ENCODE results near the gene C1QL2.

The C1QL2 gene

DNA sequence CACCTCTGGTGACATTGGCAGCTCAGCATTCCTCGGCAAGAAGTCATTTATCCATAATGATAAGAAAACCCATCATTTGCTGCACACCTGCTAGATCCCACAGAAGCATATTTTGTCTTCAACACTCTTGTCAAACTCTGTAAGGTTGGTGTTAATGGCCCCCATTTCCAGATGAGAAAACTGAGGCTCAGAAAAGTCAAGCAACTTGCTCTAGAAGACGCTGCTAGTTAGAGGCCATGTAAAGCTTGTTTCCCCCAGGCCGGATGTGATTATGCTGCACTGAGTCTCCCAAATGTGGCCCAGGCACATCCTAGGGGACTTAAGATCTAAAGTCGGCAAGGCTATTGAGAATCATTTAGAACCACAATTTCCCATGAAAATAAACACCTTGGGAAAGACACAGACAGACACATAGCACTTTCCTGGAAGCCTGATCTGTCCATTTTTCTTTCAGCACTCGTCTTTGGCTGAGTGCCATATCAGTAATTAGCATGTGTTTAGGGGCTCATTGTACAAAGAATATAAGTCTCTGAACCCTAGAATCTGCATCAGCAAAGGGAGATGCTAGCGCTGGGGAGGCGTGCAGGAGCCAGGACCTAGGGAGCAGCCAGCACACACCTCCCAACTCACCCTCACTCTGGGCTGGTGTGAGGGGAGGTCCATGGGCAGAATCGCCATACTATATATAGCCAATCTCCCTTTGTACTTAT lies 39.3 kb downstream of the C1QL2 start:
- H3K27ac Mint-ChIP-seq: no peak overlapping the region
- H3K9me3 Mint-ChIP-seq: no peaks in the 10 kb centered on the region
- TF ChIP-seq CTCF (IDR thresholded peaks at IDR 0.05): no peak
- no peak overlapping the region for H3K4me3 Mint-ChIP-seq
- no peak for DNase-seq
- H3K36me3 Mint-ChIP-seq (ENCODE audit: low read depth): no peaks in the 10 kb centered on the region
- H3K4me1 Mint-ChIP-seq: no peaks in the 10 kb centered on the region
- H3K27me3 Mint-ChIP-seq (ENCODE audit: low read depth, poor library complexity): peaks cover 65% of the 10 kb centered on the region

- TF ChIP-seq CTCF (IDR thresholded peaks at IDR 0.05): no peak
- H3K27ac Mint-ChIP-seq: peak overlapping the region; percentile 18
- no peaks in the 10 kb centered on the region for H3K9me3 Mint-ChIP-seq
- no peak overlapping the region for H3K4me3 Mint-ChIP-seq
- peaks cover 60% of the 10 kb centered on the region for H3K27me3 Mint-ChIP-seq (ENCODE audit: low read depth, poor library complexity)
- DNase-seq: no peak
- H3K4me1 Mint-ChIP-seq: no peaks in the 10 kb centered on the region
- no peaks in the 10 kb centered on the region for H3K36me3 Mint-ChIP-seq (ENCODE audit: low read depth)
Observed at GRCh38 chr2:119117891-119118882, 40.4 kb downstream of the C1QL2 start.

- DNase-seq: no peak
- no peak overlapping the region for H3K4me3 Mint-ChIP-seq
Observed at GRCh38 chr2:119117408-119117807, 41.1 kb downstream of the C1QL2 start.

DNA sequence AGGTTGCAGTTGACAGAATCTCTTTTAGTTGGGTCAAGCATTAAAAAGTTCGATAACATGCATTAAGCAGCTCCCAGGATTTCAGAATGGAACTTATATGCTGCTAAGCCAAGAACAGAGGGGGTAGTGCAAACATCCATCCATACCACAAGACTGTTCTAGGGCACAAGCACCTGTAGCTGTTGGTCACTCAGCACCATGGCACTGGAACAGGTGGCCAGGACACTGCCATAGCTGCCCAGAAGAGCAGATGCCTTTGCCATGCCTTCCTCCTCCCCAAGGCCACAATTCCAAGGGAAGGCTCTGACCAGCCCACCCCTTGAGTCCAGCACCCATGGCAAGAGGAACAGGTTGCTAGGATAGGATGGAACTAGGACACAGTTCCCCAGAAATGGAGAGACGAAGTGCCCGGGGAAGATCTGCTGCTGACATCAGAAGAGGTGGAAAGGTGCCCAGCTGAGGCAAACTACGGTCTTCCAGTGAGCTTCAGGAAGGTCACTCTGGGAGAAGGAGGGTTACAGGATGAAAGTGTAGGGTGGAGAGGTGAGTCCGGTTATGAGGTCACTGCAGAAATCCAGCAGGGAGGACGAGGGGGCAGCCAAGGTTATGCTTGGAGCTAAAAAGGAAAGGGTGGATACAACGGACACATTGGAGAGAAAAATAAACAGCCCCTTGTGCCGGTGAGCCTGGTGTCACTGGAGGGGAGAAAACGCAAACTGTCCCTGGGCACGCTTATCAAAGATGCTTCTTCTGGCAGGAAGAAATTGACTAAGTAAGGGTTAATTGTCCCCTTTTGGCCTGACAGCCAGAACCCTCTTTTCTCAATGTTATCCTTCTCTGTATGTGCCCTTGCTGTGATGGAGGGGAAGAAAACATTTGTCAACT lies 41.9 kb downstream of the C1QL2 start:
- Mint-ChIP-seq H3K4me3 (no peak overlapping the region), H3K4me1 (no peaks in the 10 kb centered on the region), H3K9me3 (peaks cover 2% of the 10 kb centered on the region), H3K27ac (no peak overlapping the region), H3K36me3 (ENCODE audit: low read depth) (no peaks in the 10 kb centered on the region), H3K27me3 (ENCODE audit: low read depth, poor library complexity) (peaks cover 75% of the 10 kb centered on the region)
- TF ChIP-seq CTCF (IDR thresholded peaks at IDR 0.05): no peak
- DNase-seq: no peak

More at GRCh38 chr2:119117408-119117807, 41.1 kb downstream of the C1QL2 start:
- no peaks in the 10 kb centered on the region for H3K9me3 Mint-ChIP-seq
- no peaks in the 10 kb centered on the region for H3K36me3 Mint-ChIP-seq (ENCODE audit: low read depth)
- H3K4me1 Mint-ChIP-seq: no peaks in the 10 kb centered on the region
- peaks cover 68% of the 10 kb centered on the region for H3K27me3 Mint-ChIP-seq (ENCODE audit: low read depth, poor library complexity)
- H3K27ac Mint-ChIP-seq: no peak overlapping the region
- TF ChIP-seq CTCF (IDR thresholded peaks at IDR 0.05): no peak

DNA sequence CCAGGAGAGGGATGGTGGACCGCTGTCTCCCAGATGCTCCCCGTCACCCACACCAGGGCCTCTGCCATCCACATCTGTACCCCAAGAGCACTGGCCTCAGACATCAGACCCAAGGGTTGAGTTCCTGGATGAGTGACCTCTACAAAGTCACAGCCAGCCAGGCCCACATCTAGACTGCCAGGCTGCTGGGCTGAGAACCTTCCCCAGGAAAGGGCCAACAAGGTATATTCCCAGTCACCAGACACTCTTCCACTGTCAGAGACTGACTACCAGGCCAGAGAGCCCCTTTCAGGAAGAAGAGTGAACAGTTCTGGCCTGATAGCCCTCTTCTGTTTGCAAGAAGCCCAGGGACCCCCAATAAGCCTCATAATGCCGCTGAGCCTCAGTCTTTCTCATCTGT lies 44.3 kb downstream of the C1QL2 start:
- Mint-ChIP-seq H3K27me3 (ENCODE audit: low read depth, poor library complexity) (peaks cover 69% of the 10 kb centered on the region), H3K9me3 (peaks cover 9% of the 10 kb centered on the region)

More for the DNA sequence above, 44.3 kb downstream of the C1QL2 start:
- no peak for DNase-seq
- TF ChIP-seq CTCF (IDR thresholded peaks at IDR 0.05): no peak
- H3K27ac Mint-ChIP-seq: no peak overlapping the region
- no peaks in the 10 kb centered on the region for H3K4me1 Mint-ChIP-seq
- no peak overlapping the region for H3K4me3 Mint-ChIP-seq
- no peaks in the 10 kb centered on the region for H3K36me3 Mint-ChIP-seq (ENCODE audit: low read depth)

All from nephron progenitor cell (in vitro differentiated cells).